Vagina (tissue), 2 donors: ENCODE measurements around the gene LRRC59.
"Not testable (repeated sequence)": the region's sequence is repeated elsewhere in the genome, so short reads cannot be mapped to it uniquely, and the experiment has no call there.

ENCODE experiments used
- CTCF ChIP-seq, 3 experiments: fragments of 450-650 bp in 2 of 3; fragments of 200-600 bp in 1 of 3; sonication (generic) in 1 of 3; IDR thresholded peaks; one replicate each; pipeline ENCODE4 v1.5.1; 2017 to 2019; ENCODE audit warnings: antibody characterized with exemption in 3 of 3, mild to moderate bottlenecking in 2 of 3, moderate library complexity in 2 of 3
- POLR2A ChIP-seq, 2 donors: fragments of 450-650 bp; IDR thresholded peaks; one replicate each; pipeline ENCODE4 v1.6.1; 2017; ENCODE audit warnings: antibody characterized with exemption in 2 of 2, mild to moderate bottlenecking in 2 of 2, moderate library complexity in 2 of 2
- POLR2AphosphoS5 ChIP-seq, 2 donors: sonication (generic); formaldehyde crosslinking; IDR thresholded peaks; one replicate each; pipeline ENCODE4 v1.9.0; 2017; ENCODE audit warnings: antibody characterized with exemption in 2 of 2, mild to moderate bottlenecking in 2 of 2, low read depth in 1 of 2; ENCODE audit not compliant: insufficient read depth in 1 of 2

GRCh38 chr17:50419577-50419976, 22.3 kb upstream of the LRRC59 start:
- not testable (repeated sequence) for TF ChIP-seq CTCF (IDR thresholded peaks at IDR 0.05); POLR2A (IDR thresholded peaks at IDR 0.05); POLR2AphosphoS5 (IDR thresholded peaks at IDR 0.05; ENCODE audit: insufficient read depth in 1 of 2, low read depth in 1 of 2)
